ENCODE measurements around the gene MARK4. TPM values are rescaled to one million over a fixed set of nuclear protein-coding genes. Genes with fewer than 3 reads are reported as not detected.

MARK4 gene
- total RNA-seq, 1 experiment from 2014 or later, result 58.5 TPM

- TF ChIP-seq FOXP1 (CRISPR knock-in tag; IDR thresholded peaks at IDR 0.05; ENCODE audit: borderline replicate concordance), result no peak
- H3K9me3 Mint-ChIP-seq, result no peaks in the 10 kb centered on the region
- POLR2A ChIA-PET, result no interaction called here
- H3K27ac Mint-ChIP-seq, result no peak overlapping the region
- H3K27me3 Mint-ChIP-seq (ENCODE audit: low read depth), result no peaks in the 10 kb centered on the region
- ATAC-seq, result no peak
- no peaks in the 10 kb centered on the region for H3K4me1 Mint-ChIP-seq
- CTCF ChIA-PET, result no interaction called here
- DNase-seq (ENCODE audit: low spot score), result no peak
- H3K4me3 Mint-ChIP-seq, result no peak overlapping the region
- H3K36me3 Mint-ChIP-seq, result peaks cover 28% of the 10 kb centered on the region
Observed at GRCh38 chr19:45278087-45278486, 27.0 kb downstream of the MARK4 start.

GRCh38 chr19:45279587-45280192 lies 28.6 kb downstream of the MARK4 start:
- H3K27ac Mint-ChIP-seq, result peak overlapping the region; percentile 44; the same call in 1 of the 2 replicates
- no peak overlapping the region for H3K4me3 Mint-ChIP-seq
- ChIA-PET POLR2A (no interaction called here), CTCF (no interaction called here)
- DNase-seq (ENCODE audit: low spot score) (no peak), ATAC-seq (no peak)
- TF ChIP-seq NR2C2 (CRISPR knock-in tag; IDR thresholded peaks at IDR 0.05), result no peak
- TF ChIP-seq TP53 (CRISPR knock-in tag; IDR thresholded peaks at IDR 0.05), result no peak
- TF ChIP-seq NFATC4 (CRISPR knock-in tag; IDR thresholded peaks at IDR 0.05), result no peak
- TF ChIP-seq ATF2 (CRISPR knock-in tag; IDR thresholded peaks at IDR 0.05; ENCODE audit: borderline replicate concordance, low read depth), result no peak
- TF ChIP-seq ATF3 (CRISPR knock-in tag; conservative IDR thresholded peaks at IDR 0.05), result no peak
- TF ChIP-seq GABPB1 (CRISPR knock-in tag; IDR thresholded peaks at IDR 0.05), result no peak
- TF ChIP-seq CTCF (IDR thresholded peaks at IDR 0.05), result no peak
- no peak for TF ChIP-seq ZSCAN18 (CRISPR knock-in tag; IDR thresholded peaks at IDR 0.05)
- peaks cover 29% of the 10 kb centered on the region for H3K36me3 Mint-ChIP-seq
- H3K27me3 Mint-ChIP-seq (ENCODE audit: low read depth), result no peaks in the 10 kb centered on the region
- H3K9me3 Mint-ChIP-seq, result peaks cover 7% of the 10 kb centered on the region
- H3K4me1 Mint-ChIP-seq, result no peaks in the 10 kb centered on the region

GRCh38 chr19:45280471-45280961 lies 29.4 kb downstream of the MARK4 start:
- no peaks in the 10 kb centered on the region for H3K27me3 Mint-ChIP-seq (ENCODE audit: low read depth)
- H3K27ac Mint-ChIP-seq, result no peak overlapping the region
- no peaks in the 10 kb centered on the region for H3K4me1 Mint-ChIP-seq
- ChIA-PET CTCF (no interaction called here), POLR2A (no interaction called here)
- peaks cover 7% of the 10 kb centered on the region for H3K9me3 Mint-ChIP-seq
- H3K36me3 Mint-ChIP-seq, result peaks cover 32% of the 10 kb centered on the region
- DNase-seq (ENCODE audit: low spot score), result no peak
- no peak for ATAC-seq
- H3K4me3 Mint-ChIP-seq, result no peak overlapping the region
- TF ChIP-seq SOX15 (CRISPR knock-in tag; IDR thresholded peaks at IDR 0.05) (no peak), SMAD3 (CRISPR knock-in tag; IDR thresholded peaks at IDR 0.05; ENCODE audit: borderline replicate concordance) (no peak), STAT6 (CRISPR knock-in tag; conservative IDR thresholded peaks at IDR 0.05; ENCODE audit: low read depth) (no peak), IRF1 (CRISPR knock-in tag; IDR thresholded peaks at IDR 0.05) (no peak), ZNF317 (CRISPR knock-in tag; IDR thresholded peaks at IDR 0.05; ENCODE audit: borderline replicate concordance, low read depth) (no peak), TCF7 (CRISPR knock-in tag; IDR thresholded peaks at IDR 0.05; ENCODE audit: low read depth) (no peak), FOXJ3 (CRISPR knock-in tag; IDR thresholded peaks at IDR 0.05; ENCODE audit: borderline replicate concordance) (no peak), GABPB1 (CRISPR knock-in tag; IDR thresholded peaks at IDR 0.05) (no peak), MXD4 (CRISPR knock-in tag; IDR thresholded peaks at IDR 0.05; ENCODE audit: borderline replicate concordance) (no peak), ZMAT4 (CRISPR knock-in tag; IDR thresholded peaks at IDR 0.05) (no peak), ERG (CRISPR knock-in tag; IDR thresholded peaks at IDR 0.05) (no peak), NR2C2 (CRISPR knock-in tag; IDR thresholded peaks at IDR 0.05) (no peak), NFATC4 (CRISPR knock-in tag; IDR thresholded peaks at IDR 0.05) (no peak), OVOL2 (CRISPR knock-in tag; IDR thresholded peaks at IDR 0.05; ENCODE audit: borderline replicate concordance) (no peak), FOXK1 (CRISPR knock-in tag; IDR thresholded peaks at IDR 0.05) (no peak)
